GM23338 (cell line): ENCODE data around the gene AP5Z1.

Experiments
- ETS1 ChIP-seq: IDR thresholded peaks from 2 replicates; pipeline ENCODE4 v1.6.1; 2016; ENCODE audit warnings: antibody characterized with exemption
- EZH2 ChIP-seq: fragments of 200-600 bp; sonication (generic); IDR thresholded peaks from one replicate; pipeline ENCODE4 v1.8.0; 2017; ENCODE audit warnings: antibody characterized with exemption, mild to moderate bottlenecking, low read depth; ENCODE audit not compliant: unreplicated experiment
- EZH2phosphoT487 ChIP-seq: fragments of 200-600 bp; sonication (generic); IDR thresholded peaks from one replicate; pipeline ENCODE4 v1.8.1; 2018; ENCODE audit warnings: antibody characterized with exemption; ENCODE audit not compliant: unreplicated experiment
- NANOG ChIP-seq: IDR thresholded peaks from 2 replicates; pipeline ENCODE4 v1.6.1; 2016; ENCODE audit warnings: antibody characterized with exemption, borderline replicate concordance
- POLR2AphosphoS5 ChIP-seq: IDR thresholded peaks from 2 replicates; pipeline ENCODE4 v1.6.1; 2016; ENCODE audit warnings: antibody characterized with exemption, low read depth
- REST ChIP-seq: IDR thresholded peaks from one replicate; pipeline ENCODE4 v1.6.1; 2018; ENCODE audit warnings: antibody characterized with exemption; ENCODE audit not compliant: unreplicated experiment
- ZNF114 ChIP-seq: fragments of 250-450 bp; sonication (Bioruptor Pico); IDR thresholded peaks from 2 replicates; pipeline ENCODE4 v1.5.0; 2020; ENCODE audit warnings: mild to moderate bottlenecking, moderate library complexity
- TF ChIP-seq, protein P1 (sequence below), 2 experiments: fragments of 200-600 bp in 1 of 2; sonication (generic) in 1 of 2; conservative IDR thresholded peaks; 2 replicates each; pipeline versions ENCODE4 v1.5.1 to v1.6.1; 2016 to 2017; ENCODE audit warnings: antibody characterized with exemption in 2 of 2, low read depth in 2 of 2, mild to moderate bottlenecking in 2 of 2, moderate library complexity in 1 of 2

- TF ChIP-seq ZNF114 (CRISPR knock-in tag) = no peak
- TF ChIP-seq REST = no peak
- no peak for TF ChIP-seq POLR2AphosphoS5
- TF ChIP-seq, protein P1, sequence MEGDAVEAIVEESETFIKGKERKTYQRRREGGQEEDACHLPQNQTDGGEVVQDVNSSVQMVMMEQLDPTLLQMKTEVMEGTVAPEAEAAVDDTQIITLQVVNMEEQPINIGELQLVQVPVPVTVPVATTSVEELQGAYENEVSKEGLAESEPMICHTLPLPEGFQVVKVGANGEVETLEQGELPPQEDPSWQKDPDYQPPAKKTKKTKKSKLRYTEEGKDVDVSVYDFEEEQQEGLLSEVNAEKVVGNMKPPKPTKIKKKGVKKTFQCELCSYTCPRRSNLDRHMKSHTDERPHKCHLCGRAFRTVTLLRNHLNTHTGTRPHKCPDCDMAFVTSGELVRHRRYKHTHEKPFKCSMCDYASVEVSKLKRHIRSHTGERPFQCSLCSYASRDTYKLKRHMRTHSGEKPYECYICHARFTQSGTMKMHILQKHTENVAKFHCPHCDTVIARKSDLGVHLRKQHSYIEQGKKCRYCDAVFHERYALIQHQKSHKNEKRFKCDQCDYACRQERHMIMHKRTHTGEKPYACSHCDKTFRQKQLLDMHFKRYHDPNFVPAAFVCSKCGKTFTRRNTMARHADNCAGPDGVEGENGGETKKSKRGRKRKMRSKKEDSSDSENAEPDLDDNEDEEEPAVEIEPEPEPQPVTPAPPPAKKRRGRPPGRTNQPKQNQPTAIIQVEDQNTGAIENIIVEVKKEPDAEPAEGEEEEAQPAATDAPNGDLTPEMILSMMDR (conservative IDR thresholded peaks at IDR 0.05; ENCODE audit: low read depth in 2 of 2) = no peak
- TF ChIP-seq EZH2phosphoT487 = no peak
- no peak for TF ChIP-seq EZH2
- no peak for TF ChIP-seq NANOG
- no peak for TF ChIP-seq ETS1
Measured at GRCh38 chr7:4775848-4776623, 613 bp downstream of the AP5Z1 start.
